Stomach smooth muscle (tissue), 2 donors: ENCODE data around the gene CNIH2.
"Not testable (repeated sequence)": the region's sequence is repeated elsewhere in the genome, so short reads cannot be mapped to it uniquely, and the experiment has no call there.

ENCODE experiments used
- H3K27ac ChIP-seq: one replicate; pipeline ENCODE4 v1.7.0; 2013; ENCODE audit warnings: mild to moderate bottlenecking, low read length, inconsistent platforms
- H3K27me3 ChIP-seq, 2 donors: one replicate each; pipeline ENCODE4 v1.7.0; 2013; ENCODE audit warnings: low read length in 2 of 2; ENCODE audit not compliant: insufficient read depth in 2 of 2, control insufficient read depth in 1 of 2
- H3K36me3 ChIP-seq, 2 donors: one replicate each; pipeline ENCODE4 v1.7.0; 2013; ENCODE audit warnings: low read length in 2 of 2; ENCODE audit not compliant: control insufficient read depth in 2 of 2, insufficient read depth in 2 of 2
- H3K4me1 ChIP-seq: one replicate; pipeline ENCODE4 v1.7.0; 2013; ENCODE audit warnings: low read length; ENCODE audit not compliant: control insufficient read depth, insufficient read depth
- H3K4me3 ChIP-seq, 2 donors: one replicate each; pipeline ENCODE4 v1.7.0; 2013; ENCODE audit warnings: low read length in 2 of 2
- H3K9ac ChIP-seq, 2 donors: one replicate each; pipeline ENCODE4 v1.7.0; 2013; ENCODE audit warnings: low read length in 2 of 2, mild to moderate bottlenecking in 1 of 2
- H3K9me3 ChIP-seq, 2 donors: one replicate each; pipeline ENCODE4 v1.7.0; 2013; ENCODE audit warnings: low read length in 2 of 2; ENCODE audit not compliant: control insufficient read depth in 2 of 2
- donor health status: healthy.
- donor health status: Pancreatic carcinoma.

Gene CNIH2

GRCh38 chr11:66239998-66240780 is 37.8 kb upstream of the CNIH2 start:
- peaks cover 45 to 46% of the 10 kb centered on the region in 2 donors for H3K36me3 ChIP-seq
- no peaks in the 10 kb centered on the region for H3K4me1 ChIP-seq
- H3K9me3 ChIP-seq = no peaks in the 10 kb centered on the region
- H3K27ac ChIP-seq = no peak overlapping the region
- H3K27me3 ChIP-seq = no peaks in the 10 kb centered on the region
- H3K4me3 ChIP-seq = no peak overlapping the region
- H3K9ac ChIP-seq = no peak overlapping the region

DNA sequence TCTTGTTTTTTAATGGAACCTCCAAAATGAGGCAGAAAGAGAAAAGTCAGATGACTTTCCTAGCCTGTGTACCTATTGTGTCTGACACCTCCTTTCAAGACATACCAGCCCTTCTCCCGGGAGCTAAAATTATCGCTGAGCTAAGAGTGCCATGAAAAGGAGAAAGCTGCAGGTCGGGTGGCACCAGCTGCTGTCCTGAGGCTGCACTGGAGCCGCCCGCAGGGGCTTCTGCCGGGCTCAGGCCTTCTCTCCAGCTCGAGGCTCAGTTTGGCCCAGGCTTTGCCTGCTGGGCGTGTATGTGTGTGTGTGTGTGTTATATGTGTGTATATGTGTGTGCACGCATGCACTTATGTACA is 37.2 kb upstream of the CNIH2 start:
- Histone ChIP-seq H3K36me3 (peaks cover 40 to 41% of the 10 kb centered on the region in 2 donors), H3K27ac (no peak overlapping the region)

DNA sequence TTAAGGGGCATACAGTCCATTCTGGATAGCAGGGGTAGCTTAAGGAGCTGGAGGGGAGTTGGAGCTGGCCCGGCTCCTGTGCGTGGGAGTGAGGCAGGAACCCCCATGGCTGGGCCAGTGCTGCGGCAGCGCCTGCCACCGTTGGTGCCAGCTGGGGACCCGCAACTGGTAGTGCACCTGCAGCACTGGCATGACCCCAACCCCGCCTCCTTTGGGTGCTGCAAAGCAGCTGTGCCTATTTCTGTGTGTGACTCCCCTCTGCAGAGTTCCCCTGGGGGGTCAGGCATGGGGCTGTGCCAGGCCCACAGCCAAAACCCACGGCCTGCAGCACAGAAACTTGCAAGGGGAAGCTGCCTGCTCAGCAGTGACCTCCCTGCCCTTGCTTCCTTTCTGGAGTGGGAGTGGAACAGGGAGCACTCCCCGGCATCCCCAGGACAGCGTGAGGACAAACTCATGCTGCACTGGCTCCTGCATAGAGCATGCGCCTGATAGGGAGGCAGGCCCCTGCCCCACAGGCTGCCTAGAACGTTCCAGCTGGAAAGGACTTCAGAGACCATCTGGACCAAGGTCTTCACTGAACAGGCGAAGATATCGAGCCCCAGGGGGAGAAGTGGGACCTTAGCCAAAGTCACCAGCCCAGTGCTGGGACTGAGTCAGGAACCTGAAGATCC is 35.7 kb upstream of the CNIH2 start:
- H3K9ac ChIP-seq = no peak overlapping the region
- H3K36me3 ChIP-seq = peaks cover 34 to 36% of the 10 kb centered on the region in 2 donors

More for the DNA sequence above, 37.2 kb upstream of the CNIH2 start:
- Histone ChIP-seq H3K9ac (no peak overlapping the region), H3K4me3 (no peak overlapping the region), H3K27me3 (no peaks in the 10 kb centered on the region), H3K4me1 (no peaks in the 10 kb centered on the region), H3K9me3 (no peaks in the 10 kb centered on the region)

DNA sequence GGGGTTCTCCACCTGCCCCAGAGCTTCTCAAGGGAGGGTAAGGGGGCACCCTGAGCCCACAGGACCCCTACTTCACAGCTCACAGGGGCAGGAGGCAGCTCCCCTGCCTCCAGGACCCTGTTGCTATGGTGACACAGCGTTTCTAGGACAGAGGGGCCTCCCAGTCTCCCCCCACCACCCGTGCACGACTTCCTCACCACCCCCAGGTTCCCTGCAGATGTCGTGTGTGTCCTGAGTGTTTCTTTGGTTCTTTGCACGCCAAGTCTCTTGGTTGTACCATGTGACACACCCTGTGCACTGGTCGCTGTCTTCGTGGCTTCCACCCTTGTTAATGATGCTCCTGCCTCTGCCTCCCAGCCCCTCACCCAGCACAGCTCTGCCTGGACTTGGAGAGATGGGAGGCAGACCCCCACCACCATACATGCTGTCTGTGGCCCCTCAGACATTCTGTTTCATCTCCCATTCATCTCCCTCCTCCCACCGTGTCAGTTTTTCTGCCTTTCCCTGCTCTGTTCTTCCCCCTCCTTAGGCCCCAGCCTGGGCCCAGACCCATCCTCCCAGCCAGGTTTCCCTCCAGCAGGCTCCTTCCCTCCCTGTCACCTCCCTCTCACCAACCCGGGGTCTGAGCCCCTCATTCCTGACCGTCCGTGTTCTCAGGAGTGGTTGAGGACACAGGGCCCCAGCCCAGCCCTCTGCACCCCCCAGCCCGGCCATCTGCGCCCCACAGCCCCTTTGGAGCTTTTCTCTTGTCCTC is 34.0 kb upstream of the CNIH2 start:
- Histone ChIP-seq H3K36me3 (peaks cover 24 to 33% of the 10 kb centered on the region in 2 donors), H3K27ac (no peak overlapping the region), H3K4me3 (no peak overlapping the region), H3K9me3 (no peaks in the 10 kb centered on the region), H3K27me3 (no peaks in the 10 kb centered on the region), H3K9ac (no peak overlapping the region), H3K4me1 (no peaks in the 10 kb centered on the region)

More for the DNA sequence above, 35.7 kb upstream of the CNIH2 start:
- Histone ChIP-seq H3K4me3 (no peak overlapping the region), H3K27ac (no peak overlapping the region), H3K9me3 (no peaks in the 10 kb centered on the region), H3K27me3 (no peaks in the 10 kb centered on the region), H3K4me1 (no peaks in the 10 kb centered on the region)

- Histone ChIP-seq H3K27me3 (no peaks in the 10 kb centered on the region), H3K4me1 (no peaks in the 10 kb centered on the region), H3K36me3 (peaks cover 2 to 25% of the 10 kb centered on the region in 2 donors), H3K4me3 (no peak overlapping the region), H3K27ac (no peak overlapping the region), H3K9me3 (no peaks in the 10 kb centered on the region), H3K9ac (no peak overlapping the region)
These were observed 30.7 kb upstream of the CNIH2 start for GRCh38 chr11:66247295-66247694.

DNA sequence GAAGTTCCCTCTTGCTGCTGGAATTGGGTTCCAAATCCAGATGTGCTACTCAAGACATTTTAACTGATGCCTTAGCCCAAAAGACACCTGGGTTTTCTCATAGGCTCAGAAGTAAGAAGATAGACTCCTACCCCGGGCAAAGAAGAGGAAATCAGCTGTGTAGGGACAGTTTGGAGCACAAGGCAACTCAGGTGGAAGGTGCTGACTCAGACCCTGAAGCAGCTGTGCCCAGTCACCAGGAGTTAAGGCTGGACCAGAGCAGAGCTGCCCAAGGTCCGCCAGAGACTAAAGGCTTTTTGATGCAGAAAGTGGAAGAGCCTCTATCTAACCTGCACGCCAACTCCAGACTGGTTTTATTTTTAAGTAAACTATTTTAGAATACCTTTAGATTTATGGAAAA is 30.2 kb upstream of the CNIH2 start:
- H3K4me3 ChIP-seq = no peak overlapping the region
- no peaks in the 10 kb centered on the region for H3K27me3 ChIP-seq
- peaks cover 0 to 22% of the 10 kb centered on the region in 2 donors for H3K36me3 ChIP-seq
- H3K9ac ChIP-seq = no peak overlapping the region
- no peaks in the 10 kb centered on the region for H3K4me1 ChIP-seq
- H3K27ac ChIP-seq = no peak overlapping the region
- H3K9me3 ChIP-seq = no peaks in the 10 kb centered on the region

DNA sequence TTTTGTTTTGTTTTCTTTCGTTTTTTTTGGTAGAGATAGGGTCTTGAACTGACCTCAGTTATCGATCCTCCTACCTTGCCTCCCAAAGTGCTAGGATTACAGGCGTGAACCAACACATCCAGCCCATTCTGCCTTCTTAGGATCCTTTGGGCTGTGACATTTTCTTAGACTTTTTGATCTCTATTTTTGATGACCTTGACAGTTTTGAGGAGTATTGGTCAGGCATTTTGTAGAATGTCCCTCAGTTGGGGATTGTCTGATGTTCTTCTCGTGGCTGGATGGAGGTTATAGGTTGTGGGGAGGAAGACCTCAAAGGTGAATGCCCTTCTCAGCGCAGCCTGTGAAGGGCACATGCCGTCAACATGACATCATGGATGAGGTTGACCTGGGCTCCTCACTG is 29.1 kb upstream of the CNIH2 start:
- no peak overlapping the region for H3K27ac ChIP-seq
- no peaks in the 10 kb centered on the region for H3K4me1 ChIP-seq
- no peaks in the 10 kb centered on the region for H3K27me3 ChIP-seq
- no peak overlapping the region for H3K4me3 ChIP-seq
- H3K9ac ChIP-seq = no peak overlapping the region
- H3K9me3 ChIP-seq = no peaks in the 10 kb centered on the region
- peaks cover 0 to 16% of the 10 kb centered on the region in 2 donors for H3K36me3 ChIP-seq

GRCh38 chr11:66251809-66252208 is 26.2 kb upstream of the CNIH2 start:
- Histone ChIP-seq H3K4me3 (no peak overlapping the region), H3K9me3 (no peaks in the 10 kb centered on the region), H3K36me3 (peaks cover 0 to 10% of the 10 kb centered on the region in 2 donors), H3K9ac (no peak overlapping the region), H3K27me3 (no peaks in the 10 kb centered on the region), H3K27ac (no peak overlapping the region), H3K4me1 (peaks cover 3% of the 10 kb centered on the region)

GRCh38 chr11:66253081-66253480 is 24.9 kb upstream of the CNIH2 start:
- not testable (repeated sequence) for H3K27me3 ChIP-seq, H3K4me3 ChIP-seq, H3K36me3 ChIP-seq, H3K9me3 ChIP-seq, H3K27ac ChIP-seq, H3K9ac ChIP-seq
- H3K4me1 ChIP-seq = peaks cover 11% of the 10 kb centered on the region

DNA sequence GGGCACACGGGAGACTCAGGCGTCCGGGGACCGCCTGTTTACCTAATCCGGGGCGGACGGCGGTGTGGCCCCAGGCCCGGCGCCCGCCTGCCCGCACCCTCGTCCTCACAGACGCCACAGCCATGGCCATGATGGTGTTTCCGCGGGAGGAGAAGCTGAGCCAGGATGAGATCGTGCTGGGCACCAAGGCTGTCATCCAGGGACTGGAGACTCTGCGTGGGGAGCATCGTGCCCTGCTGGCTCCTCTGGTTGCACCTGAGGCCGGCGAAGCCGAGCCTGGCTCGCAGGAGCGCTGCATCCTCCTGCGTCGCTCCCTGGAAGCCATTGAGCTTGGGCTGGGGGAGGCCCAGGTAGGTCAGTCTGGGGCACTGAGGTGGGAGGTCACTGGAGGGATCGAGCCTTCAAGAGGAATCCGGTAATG is 19.5 kb upstream of the CNIH2 start:
- H3K9me3 ChIP-seq = no peaks in the 10 kb centered on the region
- peak overlapping the region; percentile 88 to 95 for H3K4me3 ChIP-seq
- peaks cover 28% of the 10 kb centered on the region for H3K4me1 ChIP-seq
- H3K36me3 ChIP-seq = peaks cover 15 to 31% of the 10 kb centered on the region in 2 donors
- peak overlapping the region; percentile 79 to 81 for H3K9ac ChIP-seq
- peak overlapping the region; percentile 75 for H3K27ac ChIP-seq
- no peaks in the 10 kb centered on the region for H3K27me3 ChIP-seq
